Effector memory CD8-positive, alpha-beta T cell (primary cell): ENCODE data around the gene MAGI1.

Experiments
- ATAC-seq: fragments of 150-1000 bp; cut with Tn5 transposase; replicated peaks from 2 replicates; pipeline ENCODE4 v1.10.0; 2021; ENCODE audit warnings: mild to moderate bottlenecking, moderate library complexity
- DNase-seq, 3 experiments: peaks; one replicate each; pipeline ENCODE4 v3.0.0; 2021
- H3K27ac Mint-ChIP-seq, 2 donors: one replicate each; pipeline ENCODE4 v1.8.0; 2022; ENCODE audit warnings: mild to moderate bottlenecking in 2 of 2, mixed read lengths in 2 of 2, moderate library complexity in 2 of 2
- H3K27me3 Mint-ChIP-seq, 2 donors: one replicate each; pipeline ENCODE4 v1.8.0; 2022; ENCODE audit warnings: mixed read lengths in 2 of 2
- H3K36me3 Mint-ChIP-seq: one replicate; pipeline ENCODE4 v1.8.0; 2022; ENCODE audit warnings: mild to moderate bottlenecking, moderate library complexity, mixed read lengths; ENCODE audit not compliant: insufficient read depth
- H3K4me1 Mint-ChIP-seq, 2 donors: one replicate each; pipeline ENCODE4 v1.8.0; 2022; ENCODE audit warnings: low read depth in 2 of 2, mixed read lengths in 2 of 2
- H3K4me3 Mint-ChIP-seq, 2 donors: one replicate each; pipeline ENCODE4 v1.8.0; 2022; ENCODE audit warnings: mild to moderate bottlenecking in 2 of 2, mixed read lengths in 2 of 2, moderate library complexity in 2 of 2
- H3K9me3 Mint-ChIP-seq, 2 donors: one replicate each; pipeline ENCODE4 v1.8.0; 2022; ENCODE audit warnings: mixed read lengths in 2 of 2

Gene MAGI1

DNA sequence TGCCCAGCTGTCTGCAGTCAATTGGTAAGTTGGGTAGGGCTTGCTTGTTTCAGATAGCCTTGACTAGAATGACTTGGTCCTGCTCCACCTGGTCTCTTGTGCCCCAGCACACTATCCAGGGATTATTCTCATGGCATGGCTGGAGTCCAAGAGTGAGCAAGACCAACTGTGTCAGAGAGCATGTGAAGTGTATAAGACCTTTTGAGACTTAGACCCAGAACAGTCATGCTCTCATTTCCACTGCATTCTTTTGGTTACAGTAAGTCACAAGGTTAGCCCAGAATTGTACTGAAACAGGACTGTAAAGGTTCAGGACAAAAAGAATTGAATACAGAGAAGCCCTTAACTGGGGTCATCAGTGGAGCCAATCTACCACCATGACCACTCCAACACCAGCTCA, 700.1 kb downstream of the MAGI1 start:
- no peak overlapping the region for H3K4me3 Mint-ChIP-seq
- ATAC-seq (no peak), DNase-seq (no peak)
- no peaks in the 10 kb centered on the region for H3K36me3 Mint-ChIP-seq
- H3K27ac Mint-ChIP-seq, result no peak overlapping the region
- no peaks in the 10 kb centered on the region for H3K4me1 Mint-ChIP-seq
- H3K27me3 Mint-ChIP-seq, result no peaks in the 10 kb centered on the region
- H3K9me3 Mint-ChIP-seq, result peaks cover 14 to 25% of the 10 kb centered on the region in 2 donors

DNA sequence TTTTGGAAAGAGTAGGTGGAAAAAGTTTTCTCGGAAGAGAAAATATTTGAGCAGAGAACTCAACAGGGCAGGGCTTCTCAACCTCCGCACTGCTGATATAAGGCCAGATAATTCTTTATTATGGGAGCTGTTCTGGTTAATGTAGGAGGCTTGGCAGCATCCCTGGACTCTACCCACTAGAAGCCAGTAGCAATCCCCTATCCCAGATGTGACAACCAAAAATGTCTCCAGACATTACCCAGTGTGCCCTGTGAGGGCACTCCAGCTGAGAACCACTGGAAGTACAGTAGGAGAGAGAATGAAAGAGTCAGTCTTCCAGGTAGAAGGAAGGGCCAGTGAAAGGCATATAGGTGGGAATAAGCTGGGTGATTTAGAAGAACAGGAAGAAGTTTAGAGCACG, 703.1 kb downstream of the MAGI1 start:
- Mint-ChIP-seq H3K27me3 (no peaks in the 10 kb centered on the region), H3K36me3 (no peaks in the 10 kb centered on the region), H3K27ac (no peak overlapping the region), H3K9me3 (peaks cover 8 to 21% of the 10 kb centered on the region in 2 donors), H3K4me3 (no peak overlapping the region), H3K4me1 (no peaks in the 10 kb centered on the region)
- DNase-seq (no peak), ATAC-seq (no peak)

DNA sequence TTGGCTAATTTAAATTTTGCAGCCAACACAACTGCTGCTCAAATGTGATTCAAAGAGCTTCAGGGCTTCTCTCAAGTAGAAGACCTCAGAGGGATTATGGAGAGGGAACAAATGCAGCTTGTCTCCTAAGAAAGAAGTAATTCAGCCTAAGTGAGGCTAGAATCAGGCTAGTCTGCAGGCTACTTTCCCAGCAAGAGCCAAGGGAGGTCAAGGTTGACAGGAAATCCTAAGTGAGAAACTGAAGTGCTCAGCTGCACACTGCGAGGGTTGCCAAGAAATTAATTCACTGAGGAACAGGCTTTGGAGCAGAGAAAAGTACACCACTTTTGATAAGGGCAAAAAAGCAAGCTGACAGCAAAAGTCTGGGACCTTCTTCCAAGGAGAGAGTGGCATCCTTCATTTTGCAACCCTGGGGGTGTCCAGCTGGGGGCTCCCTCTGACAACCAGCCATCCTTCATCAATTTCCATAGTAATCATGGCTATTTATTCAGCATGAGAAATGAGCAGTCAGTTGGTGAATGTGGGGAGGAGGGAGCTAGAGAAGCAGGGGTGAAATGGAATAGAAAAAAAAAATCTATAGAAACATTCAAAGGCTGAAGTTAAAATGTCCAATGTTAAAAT, 704.6 kb downstream of the MAGI1 start:
- Mint-ChIP-seq H3K9me3 (peaks cover 8 to 15% of the 10 kb centered on the region in 2 donors), H3K4me3 (no peak overlapping the region), H3K27ac (no peak overlapping the region), H3K36me3 (no peaks in the 10 kb centered on the region), H3K27me3 (no peaks in the 10 kb centered on the region), H3K4me1 (no peaks in the 10 kb centered on the region)
- ATAC-seq, result no peak
- no peak for DNase-seq

DNA sequence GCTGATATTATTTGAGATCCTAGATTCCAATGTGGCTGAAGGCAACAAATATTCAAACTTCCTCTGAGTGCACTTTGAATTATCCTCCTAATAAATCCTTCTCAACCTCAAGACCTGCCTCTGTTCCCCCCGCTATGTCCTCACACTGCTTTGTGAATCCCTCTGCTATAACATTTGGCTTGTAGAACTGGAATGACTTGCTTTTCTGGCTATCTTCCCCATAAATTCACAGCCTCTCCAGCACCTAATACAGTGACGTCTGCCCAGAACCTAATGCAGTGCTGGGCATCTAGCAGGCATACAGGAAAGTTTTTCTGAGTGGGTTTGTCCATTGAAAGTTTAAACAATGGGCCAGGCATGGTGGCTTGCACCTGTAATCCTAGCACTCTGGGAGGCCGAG, 707.0 kb downstream of the MAGI1 start:
- no peak overlapping the region for H3K4me3 Mint-ChIP-seq

DNA sequence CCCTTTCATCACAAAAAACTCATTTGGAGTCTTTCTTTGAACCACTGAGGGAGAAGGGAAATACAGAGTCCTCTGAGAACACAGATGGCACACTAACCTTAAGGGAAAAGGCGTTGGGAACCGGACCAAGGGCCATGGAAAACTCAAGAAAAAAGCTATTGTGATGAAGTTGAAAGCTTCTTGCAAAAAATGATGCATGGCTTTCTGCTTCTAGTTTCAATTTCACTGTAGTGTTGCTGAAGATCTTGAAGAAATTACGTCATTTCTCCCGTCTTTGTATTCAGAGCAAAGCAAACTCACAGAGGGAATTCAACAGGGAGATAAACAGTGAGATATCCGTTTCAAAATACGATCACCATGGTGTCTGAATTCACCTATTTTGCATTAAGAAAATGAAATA, 708.6 kb downstream of the MAGI1 start:
- ATAC-seq (no peak), DNase-seq (no peak)
- Mint-ChIP-seq H3K36me3 (no peaks in the 10 kb centered on the region), H3K27ac (no peak overlapping the region), H3K9me3 (peaks cover 5 to 6% of the 10 kb centered on the region in 2 donors), H3K4me1 (no peaks in the 10 kb centered on the region), H3K4me3 (no peak overlapping the region), H3K27me3 (no peaks in the 10 kb centered on the region)

More for the DNA sequence above, 707.0 kb downstream of the MAGI1 start:
- no peak for DNase-seq
- ATAC-seq, result no peak
- H3K27ac Mint-ChIP-seq, result no peak overlapping the region
- peaks cover 10 to 15% of the 10 kb centered on the region in 2 donors for H3K9me3 Mint-ChIP-seq
- no peaks in the 10 kb centered on the region for H3K4me1 Mint-ChIP-seq
- H3K36me3 Mint-ChIP-seq, result no peaks in the 10 kb centered on the region
- no peaks in the 10 kb centered on the region for H3K27me3 Mint-ChIP-seq

DNA sequence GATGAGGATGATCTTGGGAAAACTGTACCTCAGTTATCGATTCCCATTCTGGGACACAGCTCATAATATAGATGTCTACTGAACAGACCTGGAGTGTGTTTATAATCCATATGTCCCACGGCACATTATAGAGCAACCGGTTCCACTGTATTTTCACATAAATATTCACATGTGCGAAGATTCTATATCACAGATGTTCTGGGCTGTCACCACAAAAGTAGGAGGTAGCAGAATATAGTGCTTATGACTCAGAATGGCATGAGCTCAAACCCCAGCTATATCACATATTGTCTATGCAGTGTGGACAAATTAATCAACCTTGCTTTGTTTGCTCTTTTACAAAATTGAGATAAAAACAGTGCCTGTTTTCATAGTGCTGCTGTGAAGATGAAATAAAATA, 710.6 kb downstream of the MAGI1 start:
- H3K27me3 Mint-ChIP-seq, result no peaks in the 10 kb centered on the region
- no peak overlapping the region for H3K4me3 Mint-ChIP-seq
- ATAC-seq, result no peak
- H3K27ac Mint-ChIP-seq, result no peak overlapping the region
- H3K36me3 Mint-ChIP-seq, result no peaks in the 10 kb centered on the region
- DNase-seq, result no peak
- H3K4me1 Mint-ChIP-seq, result no peaks in the 10 kb centered on the region
- peaks cover 7 to 14% of the 10 kb centered on the region in 2 donors for H3K9me3 Mint-ChIP-seq

DNA sequence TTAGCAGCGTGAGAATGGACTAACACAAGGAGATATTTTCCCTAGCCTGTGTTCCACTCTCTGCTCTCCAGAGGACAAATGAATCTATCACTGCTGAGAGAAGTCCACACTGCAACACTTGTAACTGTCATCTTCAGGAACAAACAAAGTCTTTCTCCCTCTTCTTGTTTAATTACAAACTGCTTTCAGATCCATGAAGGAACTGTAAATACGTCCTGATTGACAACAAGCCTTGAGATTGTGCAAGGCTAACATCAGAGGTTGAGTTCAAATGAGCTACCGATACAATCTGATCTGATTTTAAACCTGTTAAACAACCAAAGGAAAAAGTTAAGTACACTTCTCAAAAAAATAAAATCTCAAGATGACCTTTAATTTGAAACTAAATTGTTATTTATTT, 712.1 kb downstream of the MAGI1 start:
- Mint-ChIP-seq H3K27me3 (no peaks in the 10 kb centered on the region), H3K4me1 (no peaks in the 10 kb centered on the region), H3K27ac (no peak overlapping the region), H3K9me3 (peaks cover 11 to 14% of the 10 kb centered on the region in 2 donors), H3K36me3 (no peaks in the 10 kb centered on the region), H3K4me3 (no peak overlapping the region)
- DNase-seq, result no peak
- no peak for ATAC-seq

DNA sequence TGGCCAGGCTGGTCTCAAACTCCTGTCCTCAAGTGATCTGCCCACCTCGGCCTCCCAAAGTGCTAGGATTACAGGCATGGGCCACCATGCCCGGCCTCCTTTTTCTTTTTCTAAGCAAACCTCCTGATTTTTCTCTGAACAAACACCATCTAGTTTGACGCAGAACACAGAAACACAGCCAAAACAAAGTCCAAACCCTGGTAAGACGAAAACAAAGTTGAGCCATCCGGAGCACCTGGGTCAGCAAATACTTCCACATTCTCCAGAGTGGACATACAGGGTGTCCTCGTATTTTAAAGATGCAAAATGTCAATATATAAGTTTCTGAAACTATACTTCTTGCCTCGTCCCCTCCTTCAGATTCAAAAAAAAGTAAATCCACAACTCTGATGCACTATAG, 715.8 kb downstream of the MAGI1 start:
- no peak for DNase-seq
- Mint-ChIP-seq H3K4me1 (no peaks in the 10 kb centered on the region), H3K36me3 (peaks cover 3% of the 10 kb centered on the region), H3K27ac (no peak overlapping the region), H3K27me3 (no peaks in the 10 kb centered on the region), H3K9me3 (peaks cover 17 to 20% of the 10 kb centered on the region in 2 donors), H3K4me3 (no peak overlapping the region)
- no peak for ATAC-seq

DNA sequence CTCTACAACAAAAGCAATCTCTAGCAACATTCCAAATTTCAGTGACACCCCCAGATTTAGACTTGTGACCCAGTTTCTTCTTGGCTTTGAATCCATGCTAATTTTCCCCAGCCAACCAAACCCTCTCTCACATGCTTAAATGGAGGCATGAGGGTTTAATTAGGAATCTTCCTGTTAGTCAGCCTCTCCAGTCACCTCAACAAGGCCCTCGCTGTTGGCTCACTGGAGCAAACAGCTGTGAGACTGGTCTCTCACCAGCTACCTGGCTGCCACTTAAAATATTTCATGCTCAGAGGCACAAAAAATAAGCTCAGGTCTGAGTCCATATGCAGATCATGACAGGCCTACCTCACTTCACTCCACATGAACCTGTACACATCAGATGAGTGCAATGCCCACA, 720.5 kb downstream of the MAGI1 start:
- peaks cover 7 to 18% of the 10 kb centered on the region in 2 donors for H3K9me3 Mint-ChIP-seq
- no peak overlapping the region for H3K27ac Mint-ChIP-seq
- ATAC-seq (no peak), DNase-seq (no peak)
- H3K27me3 Mint-ChIP-seq, result no peaks in the 10 kb centered on the region
- H3K4me3 Mint-ChIP-seq, result no peak overlapping the region
- H3K36me3 Mint-ChIP-seq, result peaks cover 3% of the 10 kb centered on the region
- no peaks in the 10 kb centered on the region for H3K4me1 Mint-ChIP-seq

DNA sequence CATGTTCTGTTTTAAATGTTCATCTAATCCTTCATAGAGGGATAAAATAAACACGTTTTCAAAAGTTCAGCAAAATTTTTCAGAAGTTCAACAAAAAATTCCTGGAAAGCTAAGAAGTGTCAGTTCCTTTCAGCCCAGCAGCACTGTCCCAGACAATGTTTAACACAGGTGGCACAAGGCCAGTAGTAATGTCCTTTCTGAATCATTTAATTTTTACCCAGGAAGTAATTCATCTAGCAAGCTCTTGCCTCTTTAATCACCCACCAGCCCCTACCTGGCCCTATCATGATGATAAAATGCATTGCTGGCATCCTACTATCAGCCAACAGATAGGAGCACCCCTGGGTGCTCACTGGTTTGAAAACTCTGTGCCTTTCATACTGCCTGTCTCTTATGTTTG, 723.8 kb downstream of the MAGI1 start:
- H3K4me1 Mint-ChIP-seq, result no peaks in the 10 kb centered on the region
- peaks cover 0 to 10% of the 10 kb centered on the region in 2 donors for H3K9me3 Mint-ChIP-seq
- peaks cover 3% of the 10 kb centered on the region for H3K36me3 Mint-ChIP-seq
- H3K4me3 Mint-ChIP-seq, result no peak overlapping the region
- H3K27ac Mint-ChIP-seq, result no peak overlapping the region
- H3K27me3 Mint-ChIP-seq, result no peaks in the 10 kb centered on the region
- no peak for DNase-seq
- ATAC-seq, result no peak

DNA sequence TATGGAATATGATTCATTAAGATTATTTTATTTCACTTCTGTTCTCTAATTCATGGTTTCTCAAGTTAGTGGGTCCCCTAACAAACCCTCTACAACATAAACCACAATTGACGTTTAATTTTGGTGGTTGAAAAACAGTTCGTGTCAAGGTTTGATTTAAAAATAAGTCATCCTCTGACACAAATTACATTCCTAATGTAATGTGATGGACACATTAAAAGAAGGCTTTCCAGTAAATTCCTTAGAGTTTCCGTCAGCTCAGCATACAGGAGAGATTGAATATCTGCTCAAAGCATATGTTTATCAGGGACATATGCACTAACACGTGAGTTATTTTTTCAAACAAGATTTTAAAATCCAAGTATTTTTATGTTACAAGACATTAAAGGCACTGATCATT, 724.4 kb downstream of the MAGI1 start:
- Mint-ChIP-seq H3K27me3 (no peaks in the 10 kb centered on the region), H3K9me3 (peaks cover 0 to 14% of the 10 kb centered on the region in 2 donors), H3K27ac (no peak overlapping the region), H3K36me3 (peaks cover 3% of the 10 kb centered on the region), H3K4me3 (no peak overlapping the region), H3K4me1 (no peaks in the 10 kb centered on the region)
- ATAC-seq (no peak), DNase-seq (no peak)

DNA sequence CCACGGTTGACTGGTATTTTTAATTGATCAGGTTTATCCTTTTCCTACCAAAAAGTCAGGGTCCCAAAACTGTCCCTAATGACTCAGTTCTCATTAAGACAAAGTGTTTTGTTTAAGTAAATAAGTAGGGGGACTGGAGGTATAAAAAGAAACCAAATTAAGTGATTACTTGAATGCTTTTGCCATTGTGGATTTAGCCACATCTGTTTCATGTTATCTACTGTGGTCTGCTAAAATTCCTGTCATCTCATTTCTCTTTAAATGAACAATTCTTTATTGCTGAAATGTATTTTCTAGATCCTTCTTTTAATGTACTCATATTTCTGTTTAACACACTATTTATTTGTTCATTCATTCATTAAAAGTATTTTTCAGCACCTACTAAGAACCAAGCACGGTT, 725.1 kb downstream of the MAGI1 start:
- DNase-seq (no peak), ATAC-seq (no peak)
- H3K36me3 Mint-ChIP-seq, result peaks cover 3% of the 10 kb centered on the region

DNA sequence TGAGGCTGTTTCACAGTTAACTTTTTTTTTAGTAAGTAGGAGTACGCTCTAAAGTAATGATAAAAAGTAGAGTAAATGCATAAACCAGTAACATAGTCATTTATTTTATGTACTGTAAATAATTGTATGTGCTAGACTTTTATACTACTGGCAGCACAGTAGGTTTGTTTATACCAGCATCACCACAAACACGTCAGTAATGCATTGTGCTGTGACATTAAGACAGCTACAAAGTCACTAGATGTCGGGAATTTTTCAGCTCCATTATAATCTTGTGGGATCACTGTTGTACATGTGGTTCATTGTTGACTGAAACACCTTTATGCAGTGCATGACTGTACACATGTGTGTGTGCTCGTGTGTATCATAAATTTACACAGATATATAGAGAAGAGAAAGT, 732.9 kb downstream of the MAGI1 start:
- H3K4me3 Mint-ChIP-seq, result no peak overlapping the region
- ATAC-seq, result no peak
- H3K27me3 Mint-ChIP-seq, result no peaks in the 10 kb centered on the region
- no peak overlapping the region for H3K27ac Mint-ChIP-seq
- H3K4me1 Mint-ChIP-seq, result no peaks in the 10 kb centered on the region
- H3K9me3 Mint-ChIP-seq, result peaks cover 0 to 12% of the 10 kb centered on the region in 2 donors
- DNase-seq, result no peak
- H3K36me3 Mint-ChIP-seq, result no peaks in the 10 kb centered on the region

More for the DNA sequence above, 725.1 kb downstream of the MAGI1 start:
- no peaks in the 10 kb centered on the region for H3K27me3 Mint-ChIP-seq
- H3K4me1 Mint-ChIP-seq, result no peaks in the 10 kb centered on the region
- H3K4me3 Mint-ChIP-seq, result no peak overlapping the region
- H3K27ac Mint-ChIP-seq, result no peak overlapping the region
- H3K9me3 Mint-ChIP-seq, result peaks cover 0 to 14% of the 10 kb centered on the region in 2 donors
